HG03354 (cell line): ENCODE measurements around the gene SLC19A3.
"Not testable (repeated sequence)": the region's sequence is repeated elsewhere in the genome, so short reads cannot be mapped to it uniquely, and the experiment has no call there.

Experiments used
- ATAC-seq: cut with Tn5 transposase; IDR thresholded peaks from one replicate; pipeline ENCODE4 v1.9.1; 2021; ENCODE audit warnings: mild to moderate bottlenecking; ENCODE audit not compliant: unreplicated experiment, poor library complexity, severe bottlenecking

The SLC19A3 gene

DNA sequence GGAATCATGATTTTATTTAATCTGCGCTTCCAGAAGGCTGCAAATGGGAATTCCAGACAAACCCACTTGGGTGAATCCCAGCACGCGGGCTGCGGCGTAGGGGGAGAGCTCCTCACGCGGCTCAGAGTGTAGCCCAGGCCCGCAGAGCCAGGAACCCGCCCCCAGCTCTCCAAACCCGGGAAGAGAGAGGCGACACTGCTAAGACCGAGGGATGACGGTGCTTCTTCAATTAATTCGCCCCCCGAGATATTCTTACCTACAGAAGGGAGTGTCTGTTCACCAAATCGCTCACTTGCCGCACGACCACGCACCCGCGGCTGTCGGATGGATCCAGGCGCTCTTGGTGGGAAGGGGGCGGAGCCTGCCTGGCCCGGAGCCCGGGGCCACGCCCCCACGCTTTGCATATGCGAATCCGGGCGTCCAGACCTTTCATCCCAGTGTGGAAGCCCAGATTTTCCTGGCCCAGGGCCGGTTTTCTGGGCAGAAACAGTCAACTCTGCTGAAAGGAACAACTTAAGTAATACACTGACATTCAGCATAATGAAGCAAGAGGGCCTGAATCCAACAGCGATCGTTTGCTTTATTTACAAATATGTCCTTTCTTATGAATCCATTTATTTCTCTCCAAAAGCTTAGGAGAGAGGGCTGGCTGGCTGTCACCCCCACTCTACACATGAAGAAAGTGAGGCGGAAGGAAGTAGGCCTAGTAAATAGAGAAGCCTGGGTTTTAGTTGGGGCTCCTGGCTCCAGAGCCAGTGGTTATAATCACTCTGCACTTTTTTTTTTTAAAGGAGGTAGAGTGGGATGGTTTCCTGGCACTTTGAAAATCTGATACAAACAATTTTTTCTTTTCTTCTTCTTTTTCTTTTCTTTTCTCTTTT lies at the start of gene SLC19A3:
TSS of gene SLC19A3 (minus strand) at position 342 of the 881 bp plus-strand sequence. CDS start 15,710 bp downstream, outside the sequence.
- no peak for ATAC-seq

DNA sequence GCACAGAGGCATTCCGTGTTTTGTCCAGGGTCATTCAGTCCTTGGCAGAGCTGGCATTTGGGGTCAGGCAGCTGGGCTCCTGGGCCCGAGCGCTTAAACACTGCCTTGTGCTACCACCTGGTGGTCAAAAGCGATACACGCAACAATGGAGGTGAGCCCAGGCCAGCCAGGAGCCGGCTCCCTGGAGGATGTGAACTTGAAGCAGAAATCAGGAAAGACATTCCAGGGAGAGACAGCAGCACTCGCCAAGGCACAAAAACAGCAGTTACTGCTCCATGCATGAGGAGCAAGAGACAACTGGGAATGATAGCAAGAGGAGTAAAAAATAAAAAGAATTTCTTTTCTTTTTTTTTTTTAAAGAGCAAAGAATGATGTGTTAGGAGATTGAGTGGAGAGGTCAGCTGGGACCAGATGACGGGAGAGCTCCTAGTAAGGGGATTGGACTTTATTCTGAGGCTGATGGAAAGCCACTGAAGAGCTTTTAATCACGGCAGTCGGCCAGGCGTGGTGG lies 48.6 kb upstream of the SLC19A3 start:
- ATAC-seq = peak; percentile 99

DNA sequence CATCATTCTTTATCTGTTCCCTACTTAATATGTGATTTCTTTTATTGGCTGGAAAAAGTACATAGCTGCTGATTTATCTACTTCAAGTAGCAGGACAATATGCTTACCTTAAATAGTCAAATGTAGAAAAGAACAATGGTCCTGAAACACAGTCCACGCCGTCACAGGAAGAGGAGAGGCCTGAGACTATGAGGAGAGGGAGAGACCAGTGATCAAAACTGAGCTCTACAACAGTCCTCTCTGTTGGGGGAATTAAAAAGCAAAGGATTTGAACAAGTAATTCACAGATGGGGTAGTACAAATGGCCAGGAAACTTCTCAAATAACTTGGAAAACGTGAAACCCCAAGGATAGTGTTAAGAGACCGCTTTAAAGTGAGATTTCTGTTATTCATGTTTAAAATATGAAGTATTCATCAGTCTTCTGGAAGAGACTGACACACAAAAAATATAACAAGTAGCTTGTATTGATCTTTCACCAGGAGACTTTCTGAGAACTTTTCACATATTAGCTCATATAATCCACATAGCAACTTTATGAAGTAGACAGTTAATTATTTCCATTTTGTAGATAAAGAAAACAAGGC lies 48.1 kb upstream of the SLC19A3 start:
- ATAC-seq = peak; percentile 11

GRCh38 chr2:227761740-227762476 lies 44.1 kb upstream of the SLC19A3 start:
- ATAC-seq = no peak

- ATAC-seq = no peak
Observed at GRCh38 chr2:227759411-227760118, 41.7 kb upstream of the SLC19A3 start.

DNA sequence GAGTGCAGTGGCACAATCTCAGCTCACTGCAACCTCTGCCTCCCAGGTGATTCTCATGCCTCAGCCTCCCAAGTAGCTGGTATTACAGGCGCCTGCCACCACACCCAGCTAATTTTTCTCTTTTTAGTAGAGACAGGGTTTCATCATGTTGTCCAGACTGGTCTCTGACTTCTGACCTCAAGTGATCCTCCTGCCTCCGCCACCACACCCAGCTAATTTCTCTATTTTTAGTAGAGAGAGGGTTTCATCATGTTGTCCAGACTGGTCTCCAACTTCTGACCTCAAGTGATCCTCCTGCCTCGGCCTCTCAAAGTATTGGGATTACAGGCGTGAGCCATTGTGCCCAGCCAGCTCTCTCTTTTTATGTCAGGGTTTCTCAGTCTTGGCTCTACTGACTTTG lies 38.4 kb upstream of the SLC19A3 start:
- not testable (repeated sequence) for ATAC-seq

- no peak for ATAC-seq
Observed at GRCh38 chr2:227748079-227748478, 30.3 kb upstream of the SLC19A3 start.

GRCh38 chr2:227745594-227745993 lies 27.8 kb upstream of the SLC19A3 start, which contains the start of gene SCYGR8:
SCYGR8 (plus strand) TSS chr2:227745894; CDS start chr2:227745894, 0 bp downstream.
- ATAC-seq = no peak

- not testable (repeated sequence) for ATAC-seq
Observed at GRCh38 chr2:227740705-227741104, 22.9 kb upstream of the SLC19A3 start.

- no peak for ATAC-seq
Observed at GRCh38 chr2:227739351-227739750, 21.5 kb upstream of the SLC19A3 start.

- ATAC-seq = no peak
Observed at GRCh38 chr2:227728035-227728434, 10.2 kb upstream of the SLC19A3 start, which contains the start of gene SCYGR7. SCYGR7 (plus strand) TSS chr2:227728335; CDS start chr2:227728335, 0 bp downstream.

DNA sequence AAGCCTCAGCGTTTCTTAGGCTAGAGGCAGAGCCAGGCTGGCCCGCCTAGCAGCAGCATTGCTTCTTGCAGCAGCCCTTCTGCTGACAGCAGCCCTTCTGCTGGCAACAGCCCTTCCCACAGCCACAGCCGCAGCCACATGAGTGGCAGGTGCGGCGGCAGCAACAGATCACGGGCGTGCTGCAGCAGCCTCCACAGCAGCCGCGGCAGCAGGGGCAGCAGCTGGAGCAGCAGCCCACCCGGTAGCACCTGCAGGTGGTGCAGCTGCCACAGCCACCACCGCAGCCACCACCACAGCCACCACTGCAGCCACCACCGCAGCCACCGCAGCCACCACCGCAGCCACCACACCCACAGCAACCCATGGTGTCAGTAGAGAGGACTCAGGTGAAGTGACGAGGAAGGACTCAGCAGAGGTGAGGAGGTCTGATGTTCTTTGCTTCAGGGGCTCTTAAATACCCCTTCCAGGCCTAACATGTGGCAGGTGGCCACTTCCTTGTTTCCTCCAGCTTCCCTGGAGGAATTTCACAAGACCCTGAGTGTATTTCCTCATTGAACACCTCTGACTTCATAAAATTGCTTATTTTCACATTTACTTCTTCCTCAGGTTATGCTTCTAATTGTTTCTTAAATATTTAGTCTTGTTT lies 6.7 kb upstream of the SLC19A3 start, which contains the start of gene SCYGR6:
TSS of gene SCYGR6 (minus strand) at position 364 of the 646 bp plus-strand sequence. CDS start at position 364, 0 bp downstream.
- ATAC-seq = no peak

DNA sequence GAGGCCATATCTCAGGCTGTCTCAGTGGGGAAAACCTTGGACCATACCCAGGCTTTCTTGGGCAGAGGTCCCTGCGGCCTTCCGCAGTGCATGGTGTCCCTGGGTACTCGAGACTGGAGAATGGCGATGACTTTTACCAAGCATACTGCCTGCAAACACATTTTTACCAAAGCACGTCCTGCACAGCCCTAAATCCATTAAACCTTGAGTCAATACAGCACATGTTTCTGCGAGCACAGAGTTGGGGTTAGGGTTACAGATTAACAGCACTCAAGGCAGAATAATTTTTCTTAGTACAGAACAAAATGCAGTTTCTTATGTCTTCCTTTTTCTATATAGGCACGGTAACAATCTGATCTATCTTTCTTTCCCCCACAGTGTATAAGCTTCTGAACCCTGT lies 5.0 kb upstream of the SLC19A3 start:
- ATAC-seq = not testable (repeated sequence)

DNA sequence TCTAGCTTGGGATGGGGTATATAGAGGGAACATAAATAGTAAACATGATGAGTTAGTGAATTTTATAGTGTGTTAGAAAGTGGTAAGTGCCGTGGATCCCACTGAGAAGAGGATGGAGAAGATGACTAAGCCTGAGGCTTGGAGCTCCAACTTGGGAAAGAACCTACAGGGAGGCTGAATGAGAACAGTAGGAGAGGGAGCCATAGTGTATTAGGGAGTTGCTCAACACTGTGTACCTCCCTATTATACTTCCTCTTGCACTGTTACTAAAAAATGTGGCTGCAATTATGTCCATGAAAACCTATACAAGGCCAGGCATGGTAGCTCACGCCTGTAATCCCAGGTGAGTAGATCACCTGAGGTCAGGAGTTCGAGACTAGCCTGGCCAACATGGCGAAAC lies 2.9 kb upstream of the SLC19A3 start:
- no peak for ATAC-seq

DNA sequence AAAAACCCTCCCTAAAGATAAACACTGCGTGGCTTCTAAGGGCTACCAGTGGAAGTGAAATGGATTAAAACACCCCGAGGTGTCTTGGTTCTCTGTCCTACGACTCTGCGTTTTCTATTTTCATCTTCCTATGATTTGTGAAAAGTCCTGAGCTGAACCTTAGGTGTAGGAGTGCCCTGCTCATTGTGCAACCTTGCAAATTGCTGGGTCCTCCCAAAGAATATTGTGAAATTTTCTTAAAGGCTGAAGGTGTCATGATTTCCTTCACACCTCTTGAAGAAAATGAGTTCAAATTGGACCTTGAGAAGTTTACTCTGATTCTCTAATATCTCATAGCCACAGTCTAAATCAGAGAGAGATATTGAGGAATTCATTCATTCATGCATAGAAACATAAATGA lies 1.8 kb upstream of the SLC19A3 start:
- ATAC-seq = no peak

DNA sequence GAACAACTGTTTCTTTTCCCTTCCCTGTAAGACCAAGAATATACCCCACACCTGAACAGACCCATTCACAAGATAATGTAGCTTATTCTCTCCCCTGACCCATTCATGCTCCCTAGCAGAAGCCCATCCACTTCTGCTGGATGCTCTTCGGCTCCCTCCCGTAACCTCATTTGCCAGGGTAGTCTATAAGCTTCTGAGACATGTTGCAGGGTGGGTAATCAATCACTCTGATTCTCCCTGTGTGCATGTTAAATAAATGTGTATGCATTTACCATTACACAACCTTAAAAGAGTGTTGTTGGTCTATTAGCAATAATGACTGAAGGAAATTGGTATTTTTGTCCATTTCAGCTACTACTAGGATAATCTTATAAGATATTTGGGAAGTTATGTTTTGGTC lies 1.3 kb downstream of the SLC19A3 start:
- no peak for ATAC-seq

- ATAC-seq = no peak
Observed at GRCh38 chr2:227713291-227713690, 4.5 kb downstream of the SLC19A3 start.

- no peak for ATAC-seq
Observed at GRCh38 chr2:227710986-227711385, 6.8 kb downstream of the SLC19A3 start.

- no peak for ATAC-seq
Observed at GRCh38 chr2:227707390-227707789, 10.4 kb downstream of the SLC19A3 start.
